PC-3 (cell line): Measurements from ENCODE around the gene PIGQ.

Experiments used
- EZH2 ChIP-seq: fragments of 300-600 bp; sonication (generic); IDR thresholded peaks from one replicate; pipeline ENCODE4 v1.6.1; 2017; ENCODE audit warnings: antibody characterized with exemption, mild to moderate bottlenecking, low read length; ENCODE audit not compliant: unreplicated experiment
- TF ChIP-seq, protein P1 (sequence below): fragments of 300-600 bp; sonication (generic); conservative IDR thresholded peaks from 2 replicates; pipeline ENCODE4 v1.5.1; 2017; ENCODE audit warnings: antibody characterized with exemption, low read depth, mild to moderate bottlenecking, low read length

DNA sequence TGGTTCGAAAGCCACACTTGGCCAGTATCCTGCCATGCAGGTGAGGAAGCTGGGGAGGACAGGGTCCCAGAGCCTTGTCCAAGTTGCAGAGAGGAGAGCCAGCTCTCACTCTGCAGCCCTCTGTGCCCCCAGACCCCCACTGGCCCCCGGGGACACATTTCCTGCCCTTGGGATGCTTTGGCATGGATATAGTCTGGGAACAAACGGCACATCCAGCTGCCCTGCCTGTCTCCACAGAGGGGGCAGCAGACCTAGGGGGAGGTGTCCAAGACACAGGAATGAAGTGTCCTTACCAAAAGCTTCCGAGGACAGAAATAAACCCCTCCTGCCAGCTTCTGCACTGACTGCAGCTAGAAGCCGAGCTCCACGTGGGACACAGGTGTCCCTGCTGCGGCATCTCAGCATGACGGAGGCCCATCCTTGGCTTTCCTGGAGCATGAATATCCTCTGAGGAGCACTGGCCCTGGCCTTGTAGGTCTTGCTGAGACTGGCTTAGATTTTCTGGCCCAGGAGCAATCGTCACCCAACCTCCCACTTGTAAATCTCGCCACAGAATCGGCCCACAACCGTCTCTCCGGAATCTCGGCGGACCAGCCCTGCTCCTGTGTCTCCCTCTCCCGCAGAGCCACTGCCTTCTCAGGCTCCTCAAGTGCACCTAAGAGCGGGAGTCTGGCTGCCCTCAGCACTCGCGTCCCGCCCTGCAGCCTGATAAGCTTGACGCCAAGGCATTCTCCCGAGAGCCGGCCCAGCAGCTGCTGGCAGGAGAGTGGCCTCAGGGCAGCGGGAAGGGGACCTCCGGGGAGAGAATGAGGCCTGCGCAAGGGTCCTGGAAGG lies 43.4 kb upstream of the PIGQ start:
- TF ChIP-seq EZH2: no peak
- TF ChIP-seq, protein P1, sequence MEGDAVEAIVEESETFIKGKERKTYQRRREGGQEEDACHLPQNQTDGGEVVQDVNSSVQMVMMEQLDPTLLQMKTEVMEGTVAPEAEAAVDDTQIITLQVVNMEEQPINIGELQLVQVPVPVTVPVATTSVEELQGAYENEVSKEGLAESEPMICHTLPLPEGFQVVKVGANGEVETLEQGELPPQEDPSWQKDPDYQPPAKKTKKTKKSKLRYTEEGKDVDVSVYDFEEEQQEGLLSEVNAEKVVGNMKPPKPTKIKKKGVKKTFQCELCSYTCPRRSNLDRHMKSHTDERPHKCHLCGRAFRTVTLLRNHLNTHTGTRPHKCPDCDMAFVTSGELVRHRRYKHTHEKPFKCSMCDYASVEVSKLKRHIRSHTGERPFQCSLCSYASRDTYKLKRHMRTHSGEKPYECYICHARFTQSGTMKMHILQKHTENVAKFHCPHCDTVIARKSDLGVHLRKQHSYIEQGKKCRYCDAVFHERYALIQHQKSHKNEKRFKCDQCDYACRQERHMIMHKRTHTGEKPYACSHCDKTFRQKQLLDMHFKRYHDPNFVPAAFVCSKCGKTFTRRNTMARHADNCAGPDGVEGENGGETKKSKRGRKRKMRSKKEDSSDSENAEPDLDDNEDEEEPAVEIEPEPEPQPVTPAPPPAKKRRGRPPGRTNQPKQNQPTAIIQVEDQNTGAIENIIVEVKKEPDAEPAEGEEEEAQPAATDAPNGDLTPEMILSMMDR: no peak
